ENCODE data around the gene CNTNAP2.

The CNTNAP2 gene

DNA sequence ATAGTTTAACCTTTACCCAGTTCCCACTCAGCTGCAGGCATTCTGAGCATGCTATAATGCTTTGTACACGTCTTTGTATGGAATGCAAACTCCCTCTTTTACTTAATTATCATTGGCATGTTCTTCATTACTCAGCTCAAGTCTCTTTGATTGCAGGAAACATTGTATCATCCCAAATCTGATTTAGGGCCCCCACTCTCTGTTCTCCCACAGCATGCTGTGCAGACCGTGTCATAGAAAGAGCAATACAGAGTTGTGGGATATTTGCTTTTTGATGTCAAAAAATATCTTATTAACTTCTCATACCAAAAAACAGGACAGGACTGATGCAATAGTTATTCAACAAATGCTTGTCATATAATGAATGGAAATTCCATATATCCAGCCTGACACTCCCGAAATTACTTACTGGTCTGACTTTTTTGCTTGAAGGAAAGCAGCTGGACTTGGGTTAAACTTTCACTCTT, 1392.5 kb downstream of the CNTNAP2 start:
- Histone ChIP-seq H3K36me3 (ENCODE audit: control insufficient read depth, insufficient read depth, low read length) (no peaks in the 10 kb centered on the region), H3K4me3 (ENCODE audit: insufficient read depth, low read depth, low read length, poor library complexity, severe bottlenecking) (no peak overlapping the region), H3K9me3 (ENCODE audit: control insufficient read depth, low read length) (no peaks in the 10 kb centered on the region), H3K4me1 (ENCODE audit: control insufficient read depth, insufficient read depth, low read length, poor library complexity, severe bottlenecking) (no peaks in the 10 kb centered on the region), H3K27me3 (replicated peaks; ENCODE audit: control insufficient read depth, insufficient read depth, low read length, poor library complexity, severe bottlenecking) (no peaks in the 10 kb centered on the region), H3K27ac (ENCODE audit: insufficient read depth, low read length, poor library complexity, severe bottlenecking) (no peak overlapping the region)
- DNase-seq, result no peak

DNA sequence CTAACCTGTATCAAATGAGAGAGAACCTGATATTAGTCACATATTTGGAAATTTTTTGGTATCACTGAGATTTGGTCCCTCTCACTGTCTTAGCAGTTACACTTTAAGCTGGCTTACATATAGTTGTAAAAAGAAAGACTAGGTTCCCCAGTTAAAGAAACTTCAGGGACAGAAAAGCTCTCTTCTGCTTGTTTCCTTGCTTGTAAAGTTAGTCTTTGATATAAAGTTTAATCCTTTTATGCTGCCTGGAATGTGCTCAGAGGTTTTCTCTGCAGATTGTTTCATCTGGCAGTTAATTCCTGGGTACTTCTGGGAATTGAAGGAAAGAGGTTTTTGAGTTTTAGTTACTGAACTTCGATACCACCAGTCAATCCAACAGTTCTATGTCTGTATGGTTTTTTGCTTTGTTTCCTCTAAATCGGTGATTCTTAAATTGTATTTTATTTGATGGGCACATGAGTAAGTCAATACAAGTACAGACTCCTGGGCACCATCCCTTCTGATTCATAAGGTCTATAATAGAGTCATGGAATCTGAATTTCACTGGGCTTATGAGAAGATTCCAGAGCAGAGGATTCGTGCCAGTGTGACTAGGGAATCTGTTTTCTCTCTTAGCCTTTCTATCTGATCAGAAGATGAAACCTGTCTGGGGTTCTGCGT, 1393.1 kb downstream of the CNTNAP2 start:
- Histone ChIP-seq H3K27me3 (replicated peaks; ENCODE audit: control insufficient read depth, insufficient read depth, low read length, poor library complexity, severe bottlenecking) (no peaks in the 10 kb centered on the region), H3K9me3 (ENCODE audit: control insufficient read depth, low read length) (no peaks in the 10 kb centered on the region), H3K4me1 (ENCODE audit: control insufficient read depth, insufficient read depth, low read length, poor library complexity, severe bottlenecking) (no peaks in the 10 kb centered on the region), H3K36me3 (ENCODE audit: control insufficient read depth, insufficient read depth, low read length) (no peaks in the 10 kb centered on the region), H3K27ac (ENCODE audit: insufficient read depth, low read length, poor library complexity, severe bottlenecking) (no peak overlapping the region), H3K4me3 (ENCODE audit: insufficient read depth, low read depth, low read length, poor library complexity, severe bottlenecking) (no peak overlapping the region)
- DNase-seq, result no peak

DNA sequence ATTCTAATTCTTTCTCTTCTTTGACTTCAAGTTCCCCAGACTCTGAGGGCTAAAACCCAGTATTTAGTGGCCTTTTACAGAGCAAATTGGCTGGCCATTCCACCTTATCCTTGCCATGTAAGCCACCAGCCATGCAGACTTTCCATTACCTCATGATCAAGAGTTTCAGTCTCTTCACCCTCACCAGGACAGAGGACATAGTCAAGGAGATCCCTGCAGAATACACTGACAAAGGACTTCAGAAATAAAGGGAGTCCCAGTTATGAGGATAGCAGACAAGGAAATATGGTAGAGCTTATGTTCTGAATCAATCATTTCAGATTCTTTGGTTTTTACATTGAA, 1393.6 kb downstream of the CNTNAP2 start:
- H3K27ac ChIP-seq (ENCODE audit: insufficient read depth, low read length, poor library complexity, severe bottlenecking), result no peak overlapping the region

DNA sequence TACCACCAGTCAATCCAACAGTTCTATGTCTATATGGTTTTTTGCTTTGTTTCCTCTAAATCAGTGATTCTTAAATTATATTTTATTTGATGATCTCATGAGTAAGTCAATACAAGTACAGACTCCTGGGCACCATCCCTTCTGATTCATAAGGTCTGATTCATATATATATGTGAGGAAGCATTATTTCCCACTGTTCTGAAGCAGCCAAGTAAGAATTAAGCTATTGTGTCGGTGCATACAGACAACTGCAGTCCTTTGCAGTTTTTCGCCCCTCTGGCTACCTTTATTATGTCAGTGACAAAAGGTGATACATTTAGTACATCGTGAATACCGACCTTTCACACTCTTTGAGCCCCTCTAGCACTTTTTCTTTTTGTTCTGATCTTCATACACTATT, 1394.3 kb downstream of the CNTNAP2 start:
- H3K4me3 ChIP-seq (ENCODE audit: insufficient read depth, low read depth, low read length, poor library complexity, severe bottlenecking), result no peak overlapping the region
- H3K36me3 ChIP-seq (ENCODE audit: control insufficient read depth, insufficient read depth, low read length), result no peaks in the 10 kb centered on the region
- no peaks in the 10 kb centered on the region for H3K27me3 ChIP-seq (replicated peaks; ENCODE audit: control insufficient read depth, insufficient read depth, low read length, poor library complexity, severe bottlenecking)
- H3K9me3 ChIP-seq (ENCODE audit: control insufficient read depth, low read length), result no peaks in the 10 kb centered on the region
- H3K27ac ChIP-seq (ENCODE audit: insufficient read depth, low read length, poor library complexity, severe bottlenecking), result no peak overlapping the region
- DNase-seq, result no peak
- H3K4me1 ChIP-seq (ENCODE audit: control insufficient read depth, insufficient read depth, low read length, poor library complexity, severe bottlenecking), result no peaks in the 10 kb centered on the region

More for the DNA sequence above, 1393.6 kb downstream of the CNTNAP2 start:
- no peaks in the 10 kb centered on the region for H3K27me3 ChIP-seq (replicated peaks; ENCODE audit: control insufficient read depth, insufficient read depth, low read length, poor library complexity, severe bottlenecking)
- H3K36me3 ChIP-seq (ENCODE audit: control insufficient read depth, insufficient read depth, low read length), result no peaks in the 10 kb centered on the region
- H3K9me3 ChIP-seq (ENCODE audit: control insufficient read depth, low read length), result no peaks in the 10 kb centered on the region
- no peak for DNase-seq
- H3K4me1 ChIP-seq (ENCODE audit: control insufficient read depth, insufficient read depth, low read length, poor library complexity, severe bottlenecking), result no peaks in the 10 kb centered on the region
- no peak overlapping the region for H3K4me3 ChIP-seq (ENCODE audit: insufficient read depth, low read depth, low read length, poor library complexity, severe bottlenecking)

- Histone ChIP-seq H3K9me3 (ENCODE audit: control insufficient read depth, low read length) (no peaks in the 10 kb centered on the region), H3K27ac (ENCODE audit: insufficient read depth, low read length, poor library complexity, severe bottlenecking) (no peak overlapping the region), H3K4me1 (ENCODE audit: control insufficient read depth, insufficient read depth, low read length, poor library complexity, severe bottlenecking) (no peaks in the 10 kb centered on the region), H3K36me3 (ENCODE audit: control insufficient read depth, insufficient read depth, low read length) (no peaks in the 10 kb centered on the region), H3K4me3 (ENCODE audit: insufficient read depth, low read depth, low read length, poor library complexity, severe bottlenecking) (no peak overlapping the region), H3K27me3 (replicated peaks; ENCODE audit: control insufficient read depth, insufficient read depth, low read length, poor library complexity, severe bottlenecking) (no peaks in the 10 kb centered on the region)
- no peak for DNase-seq
Observed at GRCh38 chr7:147513451-147513850, 1396.8 kb downstream of the CNTNAP2 start.

GRCh38 chr7:147516391-147516790, 1399.8 kb downstream of the CNTNAP2 start:
- Histone ChIP-seq H3K27ac (ENCODE audit: insufficient read depth, low read length, poor library complexity, severe bottlenecking) (no peak overlapping the region), H3K4me3 (ENCODE audit: insufficient read depth, low read depth, low read length, poor library complexity, severe bottlenecking) (no peak overlapping the region), H3K9me3 (ENCODE audit: control insufficient read depth, low read length) (no peaks in the 10 kb centered on the region), H3K36me3 (ENCODE audit: control insufficient read depth, insufficient read depth, low read length) (no peaks in the 10 kb centered on the region), H3K4me1 (ENCODE audit: control insufficient read depth, insufficient read depth, low read length, poor library complexity, severe bottlenecking) (no peaks in the 10 kb centered on the region), H3K27me3 (replicated peaks; ENCODE audit: control insufficient read depth, insufficient read depth, low read length, poor library complexity, severe bottlenecking) (no peaks in the 10 kb centered on the region)
- no peak for DNase-seq

GRCh38 chr7:147519062-147519461, 1402.5 kb downstream of the CNTNAP2 start:
- H3K27me3 ChIP-seq (replicated peaks; ENCODE audit: control insufficient read depth, insufficient read depth, low read length, poor library complexity, severe bottlenecking), result no peaks in the 10 kb centered on the region
- no peaks in the 10 kb centered on the region for H3K9me3 ChIP-seq (ENCODE audit: control insufficient read depth, low read length)
- no peaks in the 10 kb centered on the region for H3K36me3 ChIP-seq (ENCODE audit: control insufficient read depth, insufficient read depth, low read length)
- no peak for DNase-seq
- no peaks in the 10 kb centered on the region for H3K4me1 ChIP-seq (ENCODE audit: control insufficient read depth, insufficient read depth, low read length, poor library complexity, severe bottlenecking)
- H3K27ac ChIP-seq (ENCODE audit: insufficient read depth, low read length, poor library complexity, severe bottlenecking), result no peak overlapping the region
- no peak overlapping the region for H3K4me3 ChIP-seq (ENCODE audit: insufficient read depth, low read depth, low read length, poor library complexity, severe bottlenecking)

DNA sequence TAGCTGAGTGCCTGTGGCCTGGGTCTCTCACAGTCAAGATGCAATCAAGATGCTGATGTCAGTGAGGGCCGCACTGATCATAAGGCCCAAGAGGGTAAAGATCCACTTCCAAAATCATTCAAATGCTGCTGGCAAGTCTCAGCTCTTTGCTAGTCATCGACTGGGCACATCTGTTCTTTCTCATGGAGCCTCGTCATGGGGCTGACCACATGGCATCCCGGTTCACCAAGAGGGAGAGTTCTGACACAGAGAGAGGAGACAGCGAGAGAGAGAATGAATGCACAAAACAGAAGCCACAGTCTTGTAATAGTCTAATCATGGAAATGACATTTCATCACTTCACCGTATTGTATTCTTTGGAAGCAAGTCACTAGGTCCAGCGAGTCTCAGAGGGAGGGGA, 1406.5 kb downstream of the CNTNAP2 start:
- Histone ChIP-seq H3K4me3 (ENCODE audit: insufficient read depth, low read depth, low read length, poor library complexity, severe bottlenecking) (no peak overlapping the region), H3K27me3 (replicated peaks; ENCODE audit: control insufficient read depth, insufficient read depth, low read length, poor library complexity, severe bottlenecking) (no peaks in the 10 kb centered on the region), H3K4me1 (ENCODE audit: control insufficient read depth, insufficient read depth, low read length, poor library complexity, severe bottlenecking) (no peaks in the 10 kb centered on the region), H3K36me3 (ENCODE audit: control insufficient read depth, insufficient read depth, low read length) (no peaks in the 10 kb centered on the region), H3K27ac (ENCODE audit: insufficient read depth, low read length, poor library complexity, severe bottlenecking) (no peak overlapping the region), H3K9me3 (ENCODE audit: control insufficient read depth, low read length) (no peaks in the 10 kb centered on the region)
- DNase-seq, result no peak

- no peak for DNase-seq
- H3K4me1 ChIP-seq (ENCODE audit: control insufficient read depth, insufficient read depth, low read length, poor library complexity, severe bottlenecking), result no peaks in the 10 kb centered on the region
- no peaks in the 10 kb centered on the region for H3K9me3 ChIP-seq (ENCODE audit: control insufficient read depth, low read length)
- H3K27me3 ChIP-seq (replicated peaks; ENCODE audit: control insufficient read depth, insufficient read depth, low read length, poor library complexity, severe bottlenecking), result no peaks in the 10 kb centered on the region
- H3K4me3 ChIP-seq (ENCODE audit: insufficient read depth, low read depth, low read length, poor library complexity, severe bottlenecking), result no peak overlapping the region
- no peak overlapping the region for H3K27ac ChIP-seq (ENCODE audit: insufficient read depth, low read length, poor library complexity, severe bottlenecking)
- H3K36me3 ChIP-seq (ENCODE audit: control insufficient read depth, insufficient read depth, low read length), result no peaks in the 10 kb centered on the region
Observed at GRCh38 chr7:147524726-147525250, 1408.2 kb downstream of the CNTNAP2 start.

GRCh38 chr7:147525325-147525724, 1408.7 kb downstream of the CNTNAP2 start:
- DNase-seq, result no peak
- H3K4me3 ChIP-seq (ENCODE audit: insufficient read depth, low read depth, low read length, poor library complexity, severe bottlenecking), result no peak overlapping the region
- H3K36me3 ChIP-seq (ENCODE audit: control insufficient read depth, insufficient read depth, low read length), result no peaks in the 10 kb centered on the region
- no peak overlapping the region for H3K27ac ChIP-seq (ENCODE audit: insufficient read depth, low read length, poor library complexity, severe bottlenecking)
- H3K4me1 ChIP-seq (ENCODE audit: control insufficient read depth, insufficient read depth, low read length, poor library complexity, severe bottlenecking), result no peaks in the 10 kb centered on the region
- H3K9me3 ChIP-seq (ENCODE audit: control insufficient read depth, low read length), result no peaks in the 10 kb centered on the region
- H3K27me3 ChIP-seq (replicated peaks; ENCODE audit: control insufficient read depth, insufficient read depth, low read length, poor library complexity, severe bottlenecking), result no peaks in the 10 kb centered on the region
